ENCODE data around the gene SAMD11.
A peak's percentile ranks its signal among the peaks of the same experiment; 100 is the strongest.
"Not testable (repeated sequence)": the region's sequence is repeated elsewhere in the genome, so short reads cannot be mapped to it uniquely, and the experiment has no call there.

SAMD11 gene

DNA sequence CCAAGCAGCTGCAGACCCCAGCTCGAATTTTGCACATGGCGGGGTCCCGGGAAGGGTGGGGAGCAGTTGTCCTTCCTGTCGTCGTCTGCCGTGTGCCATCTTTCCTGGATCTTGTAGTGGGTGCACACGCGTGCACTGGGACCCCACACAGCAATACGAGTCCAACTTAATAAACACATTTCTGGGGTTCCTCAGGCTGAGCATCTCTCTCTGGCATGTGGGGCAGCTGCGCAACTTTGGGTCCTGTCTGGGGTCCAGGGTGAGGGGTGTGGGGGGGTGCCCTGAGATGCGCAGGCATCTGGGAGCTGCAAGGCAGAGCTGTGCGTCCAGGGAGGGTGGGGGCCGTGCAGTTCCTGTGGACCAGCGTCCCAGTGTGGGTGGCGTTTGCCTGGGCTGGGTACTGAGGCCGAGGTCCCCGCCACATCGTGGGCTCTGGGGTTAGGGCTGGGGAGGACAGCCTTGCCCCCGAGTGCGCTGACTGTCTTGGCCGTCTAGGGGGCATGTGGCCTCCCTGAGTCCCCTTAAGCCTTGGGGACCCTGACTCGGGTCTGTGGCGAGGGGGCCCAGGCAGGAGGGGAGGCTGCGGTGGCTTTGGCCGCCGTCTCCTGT is 41.9 kb downstream of the SAMD11 start:
- DNase-seq (ENCODE audit: low spot score) = no peak

DNA sequence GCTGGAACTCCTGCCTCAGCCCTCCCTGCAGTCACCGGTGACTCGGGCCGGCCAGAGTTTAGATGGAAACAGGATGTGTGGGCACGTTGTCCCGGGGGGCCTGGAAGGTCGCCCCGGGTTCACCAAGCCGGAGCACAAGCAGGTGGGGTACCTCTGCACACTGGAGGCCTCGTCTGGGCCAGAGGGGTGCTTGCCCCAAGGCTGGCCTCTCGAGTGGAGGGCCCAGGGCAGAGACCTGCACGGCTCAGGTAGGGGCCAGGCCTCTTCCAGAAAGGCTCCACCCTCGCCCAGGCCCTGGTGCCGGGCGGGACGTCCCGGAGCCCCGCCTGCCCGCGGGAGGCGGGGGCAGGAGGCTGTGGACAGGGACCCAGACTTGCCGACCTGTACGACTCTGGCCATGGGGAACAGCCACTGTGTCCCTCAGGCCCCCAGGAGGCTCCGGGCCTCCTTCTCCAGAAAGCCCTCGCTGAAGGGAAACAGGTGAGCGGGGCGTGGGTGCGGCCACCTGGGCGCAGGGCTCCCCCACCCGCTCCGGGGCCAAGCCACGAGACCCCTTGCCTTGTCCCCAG is 42.5 kb downstream of the SAMD11 start, which contains the start of gene PLEKHN1:
Gene PLEKHN1, plus strand, starts transcription at position 348 of the 569 bp plus-strand sequence. Its CDS starts 50 bp downstream, at position 398.
- DNase-seq (ENCODE audit: low spot score) = peak; percentile 28

DNA sequence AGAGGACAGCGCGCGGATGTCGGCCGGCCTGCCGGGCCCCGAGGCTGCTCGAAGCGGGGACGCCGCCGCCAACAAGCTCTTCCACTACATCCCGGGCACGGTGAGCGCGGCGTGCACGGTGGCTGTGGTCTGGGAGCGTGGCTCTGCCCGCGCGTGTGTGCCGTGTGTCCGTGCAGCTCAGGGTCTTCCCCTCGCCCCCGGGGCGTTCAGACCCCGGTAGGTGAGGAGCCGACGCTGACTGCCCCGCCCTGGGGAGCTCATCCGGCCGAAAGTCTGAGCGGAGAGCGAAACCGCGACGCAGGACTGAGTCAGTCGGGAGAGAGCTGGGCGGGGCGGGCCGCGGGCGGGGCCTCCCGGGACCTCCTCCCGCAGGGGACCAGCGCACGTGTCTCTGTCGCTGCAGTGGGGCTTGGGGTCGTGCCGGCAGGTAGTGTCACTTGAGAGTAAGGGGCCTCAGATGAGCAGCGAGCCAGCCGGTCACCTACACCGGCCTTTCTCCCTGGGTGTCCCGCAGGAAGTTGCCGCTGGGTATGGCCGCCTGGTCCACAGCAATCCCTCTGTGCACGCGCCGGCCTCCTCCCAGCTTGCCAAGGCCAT is 43.1 kb downstream of the SAMD11 start:
- peak; percentile 81 for DNase-seq (ENCODE audit: low spot score)

DNA sequence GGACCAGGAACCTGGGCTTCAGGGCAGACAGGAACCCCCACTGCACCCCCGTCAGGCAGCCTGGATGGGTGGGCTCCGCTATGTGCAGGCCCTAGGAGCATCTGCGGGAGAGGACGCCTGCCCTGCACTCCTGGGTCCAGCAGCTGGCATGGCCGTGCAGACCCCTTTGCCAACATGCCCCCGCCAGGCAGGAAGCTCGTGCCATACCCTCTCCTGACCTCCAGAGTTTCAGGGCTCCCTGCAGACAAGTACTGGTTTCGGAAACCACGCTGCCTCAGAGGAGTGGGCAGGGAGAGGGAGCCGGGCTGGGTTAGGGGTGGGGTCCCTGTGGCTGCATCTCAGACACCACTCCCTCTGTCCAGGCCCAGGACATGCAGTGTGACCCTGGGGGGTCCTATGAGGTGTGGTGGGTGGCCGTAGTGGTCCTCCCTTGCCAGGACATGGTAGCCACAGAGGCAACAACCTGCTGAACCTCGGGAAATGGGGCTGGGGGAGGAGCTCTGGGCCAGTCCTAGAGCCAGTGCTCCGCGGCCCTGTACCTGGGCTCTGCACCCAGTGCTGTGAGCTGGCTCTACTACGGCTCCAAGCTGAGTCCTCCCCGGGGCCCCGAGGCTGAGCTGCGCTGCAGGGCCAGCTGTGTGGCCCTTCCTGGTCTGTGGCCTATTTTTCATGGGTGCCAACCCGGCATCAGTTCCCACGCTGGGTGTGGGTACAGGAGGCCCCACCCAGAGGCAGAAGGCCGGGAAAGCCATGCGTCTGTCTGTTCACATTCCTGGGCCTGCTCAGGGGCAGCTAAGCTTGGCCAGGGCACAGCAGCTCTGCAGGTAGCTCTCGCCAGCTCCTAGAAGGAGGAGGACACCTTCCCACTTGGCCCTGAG is 44.0 kb downstream of the SAMD11 start:
- DNase-seq (ENCODE audit: low spot score) = no peak

DNA sequence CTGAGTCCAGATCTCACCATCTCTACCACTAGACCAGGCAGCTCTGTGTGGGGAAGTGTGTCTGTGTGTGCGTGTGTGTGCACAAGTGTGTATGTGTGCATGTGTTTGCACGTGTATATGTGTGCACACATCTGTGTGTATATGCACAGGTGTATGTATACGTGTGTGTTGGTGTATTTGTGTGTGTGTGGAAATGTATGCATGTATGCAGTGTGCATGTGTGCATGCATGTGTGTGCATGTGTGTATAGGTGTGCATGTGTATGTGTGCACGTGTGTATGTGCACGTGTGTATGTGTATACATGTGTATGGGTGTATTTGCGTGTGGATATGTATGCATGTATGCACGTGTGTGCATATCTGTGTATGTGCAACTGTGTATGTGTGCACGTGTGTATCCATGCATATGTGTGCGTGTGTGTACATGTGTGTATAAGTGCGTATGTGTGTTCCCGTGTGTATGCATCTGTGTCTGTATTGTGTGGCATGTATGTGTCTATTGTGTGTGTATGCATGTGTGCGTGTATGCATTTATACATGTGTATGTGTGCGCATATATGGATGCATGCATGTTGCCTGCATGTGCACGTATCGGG is 45.6 kb downstream of the SAMD11 start:
- no peak for DNase-seq (ENCODE audit: low spot score)

DNA sequence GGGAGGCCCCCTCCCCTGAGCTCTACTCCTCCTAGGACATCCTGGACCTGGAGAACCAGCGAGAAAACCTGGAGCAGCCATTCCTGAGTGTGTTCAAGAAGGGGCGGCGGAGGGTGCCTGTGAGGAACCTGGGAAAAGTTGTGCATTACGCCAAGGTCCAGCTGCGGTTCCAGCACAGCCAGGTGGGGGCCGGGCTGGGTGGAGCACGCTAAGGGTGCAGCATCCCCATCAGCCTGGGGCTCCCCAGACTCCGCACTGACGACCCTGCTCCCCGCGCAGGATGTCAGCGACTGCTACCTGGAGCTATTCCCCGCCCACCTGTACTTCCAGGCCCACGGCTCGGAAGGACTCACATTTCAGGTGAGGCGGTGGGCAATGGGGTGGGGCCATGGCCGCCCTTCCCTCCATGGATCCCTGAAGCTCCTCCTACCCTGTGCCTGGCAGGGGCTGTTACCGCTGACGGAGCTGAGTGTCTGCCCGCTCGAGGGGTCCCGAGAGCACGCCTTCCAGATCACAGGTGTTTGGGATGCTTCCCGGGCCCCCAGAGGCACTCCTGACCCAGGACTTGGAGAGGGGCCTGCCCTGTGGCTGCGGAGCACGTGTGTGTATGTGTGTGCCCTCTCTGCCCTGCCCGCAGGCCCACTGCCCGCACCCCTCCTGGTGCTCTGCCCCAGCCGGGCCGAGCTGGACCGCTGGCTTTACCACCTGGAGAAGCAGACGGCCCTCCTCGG is 46.7 kb downstream of the SAMD11 start:
- no peak for DNase-seq (ENCODE audit: low spot score)

DNA sequence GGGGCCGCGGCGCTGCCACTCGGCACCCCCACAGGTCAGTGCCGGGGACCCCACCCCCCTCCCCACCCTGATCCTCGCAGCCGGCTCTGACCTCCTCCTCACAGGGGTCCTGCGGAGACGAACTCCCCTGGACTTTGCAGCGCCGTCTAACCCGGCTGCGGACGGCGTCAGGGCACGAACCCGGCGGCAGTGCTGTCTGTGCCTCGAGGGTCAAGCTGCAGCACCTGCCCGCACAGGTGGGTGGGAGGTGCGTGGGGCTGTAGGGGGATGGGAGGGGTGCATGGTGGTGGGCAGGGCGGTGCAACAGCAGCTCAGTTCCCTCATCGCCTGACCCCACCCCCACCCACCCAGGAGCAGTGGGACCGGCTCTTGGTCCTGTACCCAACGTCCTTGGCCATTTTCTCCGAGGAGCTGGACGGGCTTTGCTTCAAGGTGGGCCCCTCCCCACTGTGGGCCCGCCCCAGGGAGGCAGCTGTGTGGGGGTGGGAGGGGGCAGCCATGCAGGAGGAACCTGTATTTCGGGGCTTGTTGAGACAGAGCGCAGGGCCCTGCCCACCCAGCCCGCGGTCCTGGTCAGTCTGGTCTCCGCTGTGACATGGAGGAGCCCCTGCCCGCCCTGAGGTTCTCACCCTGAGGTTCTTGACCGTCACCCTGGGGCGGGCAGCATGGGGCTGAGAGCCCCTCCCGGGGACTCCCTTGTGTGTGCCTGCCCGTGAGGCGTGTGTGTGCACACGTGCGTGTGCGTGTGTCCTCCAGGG is 47.4 kb downstream of the SAMD11 start:
- DNase-seq (ENCODE audit: low spot score) = no peak

DNA sequence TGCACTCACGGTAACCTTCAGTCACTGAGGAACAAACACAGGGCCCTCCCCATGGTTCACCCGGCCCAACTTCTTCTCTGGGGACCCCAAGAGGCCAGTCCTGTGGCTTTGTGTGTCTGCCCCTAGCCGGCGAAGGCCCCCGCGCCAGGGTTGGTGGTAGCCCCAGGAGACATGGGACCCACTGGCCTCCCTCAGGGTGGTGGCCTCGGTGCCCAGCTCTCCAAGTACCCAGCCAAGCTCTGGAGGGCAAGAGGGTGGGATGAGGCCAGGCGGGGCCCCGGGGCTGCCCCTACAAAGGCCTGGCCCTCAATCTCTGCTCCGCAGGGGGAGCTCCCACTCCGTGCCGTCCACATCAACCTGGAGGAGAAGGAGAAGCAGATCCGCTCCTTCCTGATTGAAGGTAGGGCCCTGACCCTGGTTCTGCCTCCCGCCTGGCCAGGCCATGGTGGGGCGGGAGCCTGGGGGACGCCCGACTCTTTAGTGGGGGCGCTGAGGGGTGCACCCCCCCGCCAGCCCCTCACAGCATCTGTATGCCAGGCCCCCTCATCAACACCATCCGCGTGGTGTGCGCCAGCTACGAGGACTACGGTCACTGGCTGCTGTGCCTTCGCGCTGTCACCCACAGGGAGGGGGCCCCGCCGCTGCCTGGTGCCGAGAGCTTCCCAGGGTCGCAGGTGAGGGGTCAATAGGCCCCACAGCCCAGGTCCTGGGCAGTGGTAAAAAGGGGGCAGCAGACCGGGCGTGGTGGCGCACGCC is 48.2 kb downstream of the SAMD11 start:
- no peak for DNase-seq (ENCODE audit: low spot score)

DNA sequence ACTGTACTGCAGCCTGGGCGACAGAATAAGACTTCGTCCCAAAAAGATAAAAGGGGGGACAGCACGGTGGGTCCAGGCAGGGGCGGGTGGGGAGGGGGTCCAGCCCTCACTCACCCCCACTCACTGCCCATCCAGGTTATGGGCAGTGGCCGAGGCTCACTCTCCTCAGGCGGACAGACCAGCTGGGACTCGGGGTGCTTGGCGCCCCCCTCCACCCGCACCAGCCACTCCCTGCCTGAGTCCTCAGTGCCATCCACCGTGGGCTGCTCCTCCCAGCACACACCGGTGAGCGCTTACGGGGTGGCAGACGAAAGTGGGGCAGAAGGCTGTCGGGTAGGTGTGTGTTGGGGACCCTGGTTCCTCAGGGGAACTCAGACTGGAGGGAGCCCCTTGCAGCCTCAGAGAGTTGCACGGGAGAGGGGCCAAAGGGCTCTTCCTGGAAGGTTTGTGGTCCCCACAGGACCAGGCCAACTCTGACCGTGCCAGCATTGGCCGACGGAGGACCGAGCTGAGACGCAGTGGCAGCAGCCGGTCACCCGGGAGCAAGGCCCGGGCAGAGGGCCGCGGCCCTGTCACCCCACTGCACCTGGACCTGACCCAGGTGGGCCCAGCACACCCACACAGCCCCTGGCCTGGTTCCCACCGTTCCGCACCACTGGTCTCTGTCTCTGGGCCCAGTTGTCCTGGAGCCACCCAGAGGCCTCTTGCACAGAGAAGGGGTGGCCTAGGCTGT is 49.2 kb downstream of the SAMD11 start:
- no peak for DNase-seq (ENCODE audit: low spot score)

DNA sequence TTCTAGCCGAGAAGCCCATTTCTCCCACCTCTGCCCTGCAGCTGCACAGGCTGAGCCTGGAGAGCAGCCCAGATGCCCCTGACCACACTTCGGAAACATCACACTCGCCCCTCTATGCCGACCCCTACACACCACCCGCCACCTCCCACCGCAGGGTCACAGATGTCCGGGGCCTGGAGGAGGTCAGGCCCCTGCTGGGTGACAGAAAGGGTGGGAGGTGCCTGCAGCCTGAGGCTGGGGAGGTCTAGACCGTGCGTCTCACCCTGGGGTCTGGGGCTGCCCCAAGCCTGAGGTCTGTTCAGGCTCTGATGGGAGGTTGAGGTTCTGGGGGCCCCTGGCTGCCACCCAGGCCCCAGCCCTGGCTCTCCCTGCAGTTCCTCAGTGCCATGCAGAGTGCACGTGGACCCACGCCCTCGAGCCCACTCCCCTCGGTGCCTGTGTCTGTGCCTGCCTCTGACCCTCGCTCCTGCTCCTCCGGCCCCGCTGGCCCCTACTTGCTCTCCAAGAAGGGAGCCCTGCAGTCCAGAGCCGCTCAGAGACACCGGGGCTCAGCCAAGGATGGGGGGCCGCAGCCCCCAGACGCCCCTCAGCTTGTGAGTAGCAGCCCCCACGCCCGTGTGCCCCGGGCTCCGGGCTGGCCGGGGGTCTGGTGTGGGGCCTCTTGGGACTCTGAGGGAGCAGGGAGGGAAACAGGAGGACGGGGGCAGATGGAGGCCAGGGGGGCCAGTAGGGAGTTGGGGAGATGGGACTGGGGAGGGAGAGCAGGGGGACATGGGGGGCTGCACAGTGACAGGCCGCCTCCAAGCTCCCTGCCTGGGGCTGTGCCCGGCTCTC is 50.0 kb downstream of the SAMD11 start:
- DNase-seq (ENCODE audit: low spot score) = no peak

DNA sequence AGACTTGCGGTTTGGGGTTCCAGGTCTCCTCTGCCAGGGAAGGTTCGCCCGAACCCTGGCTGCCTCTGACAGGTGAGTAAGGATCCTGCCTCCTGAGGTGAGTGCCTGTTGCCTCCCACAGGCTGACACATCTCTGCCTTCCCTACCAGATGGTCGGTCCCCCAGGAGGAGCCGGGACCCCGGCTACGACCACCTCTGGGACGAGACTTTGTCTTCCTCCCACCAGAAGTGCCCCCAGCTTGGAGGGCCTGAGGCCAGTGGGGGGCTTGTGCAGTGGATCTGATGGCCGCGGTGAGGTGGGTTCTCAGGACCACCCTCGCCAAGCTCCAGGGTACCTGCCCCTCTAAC is 50.5 kb downstream of the SAMD11 start:
- DNase-seq (ENCODE audit: low spot score) = no peak

DNA sequence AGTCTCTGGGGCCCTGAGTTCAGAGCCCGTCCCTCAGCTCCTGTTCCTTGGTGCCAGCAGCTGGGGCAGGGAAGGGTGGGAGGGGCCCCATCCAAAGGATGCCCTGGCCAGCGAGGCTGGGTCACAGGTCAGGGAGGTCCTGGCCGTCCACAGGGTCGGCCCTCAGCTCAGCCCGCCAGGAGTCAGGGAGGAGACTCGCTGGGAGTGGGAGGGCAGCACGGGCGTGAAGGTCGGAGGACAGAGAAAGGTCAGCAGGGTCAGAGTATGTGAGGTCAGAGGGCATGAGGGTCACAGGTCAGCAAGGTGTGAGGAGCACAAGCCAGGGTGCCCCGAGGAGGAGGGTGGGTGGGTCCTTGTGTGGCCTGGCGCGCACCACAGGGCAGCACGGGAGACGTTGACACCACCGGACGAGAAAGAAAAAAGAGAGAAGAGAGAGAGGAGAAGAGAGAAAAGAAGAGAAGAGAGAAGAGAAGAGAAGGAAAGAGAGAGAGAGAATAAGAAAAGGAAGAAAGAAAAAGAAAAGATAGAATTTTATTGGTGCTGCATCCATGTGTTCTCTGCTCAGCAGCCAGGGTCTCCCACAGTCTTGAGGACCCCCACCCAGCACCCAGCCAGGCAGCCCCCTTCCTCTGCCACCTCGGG is 51.1 kb downstream of the SAMD11 start:
- no peak for DNase-seq (ENCODE audit: low spot score)

DNA sequence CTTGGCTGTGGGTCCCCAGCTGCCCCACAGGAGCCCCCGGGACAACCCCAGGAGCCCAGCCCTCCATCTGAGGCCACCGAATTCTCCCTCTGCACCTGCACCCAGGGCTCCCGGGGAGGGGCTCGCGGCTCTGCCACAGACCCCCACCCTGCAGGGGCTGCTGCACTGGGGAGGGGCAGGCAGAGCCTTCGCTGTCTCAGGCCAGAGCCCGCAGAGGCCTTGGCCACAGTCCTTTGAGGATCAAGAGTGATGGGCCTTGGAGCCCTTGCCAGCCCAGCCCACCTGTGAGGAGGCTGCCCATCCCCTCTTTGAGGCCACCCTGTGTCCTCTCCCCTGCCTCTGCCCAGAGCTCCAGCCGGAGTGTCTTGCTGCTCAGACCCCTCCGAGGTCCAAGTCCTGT is 51.6 kb downstream of the SAMD11 start:
- DNase-seq (ENCODE audit: low spot score) = no peak

DNA sequence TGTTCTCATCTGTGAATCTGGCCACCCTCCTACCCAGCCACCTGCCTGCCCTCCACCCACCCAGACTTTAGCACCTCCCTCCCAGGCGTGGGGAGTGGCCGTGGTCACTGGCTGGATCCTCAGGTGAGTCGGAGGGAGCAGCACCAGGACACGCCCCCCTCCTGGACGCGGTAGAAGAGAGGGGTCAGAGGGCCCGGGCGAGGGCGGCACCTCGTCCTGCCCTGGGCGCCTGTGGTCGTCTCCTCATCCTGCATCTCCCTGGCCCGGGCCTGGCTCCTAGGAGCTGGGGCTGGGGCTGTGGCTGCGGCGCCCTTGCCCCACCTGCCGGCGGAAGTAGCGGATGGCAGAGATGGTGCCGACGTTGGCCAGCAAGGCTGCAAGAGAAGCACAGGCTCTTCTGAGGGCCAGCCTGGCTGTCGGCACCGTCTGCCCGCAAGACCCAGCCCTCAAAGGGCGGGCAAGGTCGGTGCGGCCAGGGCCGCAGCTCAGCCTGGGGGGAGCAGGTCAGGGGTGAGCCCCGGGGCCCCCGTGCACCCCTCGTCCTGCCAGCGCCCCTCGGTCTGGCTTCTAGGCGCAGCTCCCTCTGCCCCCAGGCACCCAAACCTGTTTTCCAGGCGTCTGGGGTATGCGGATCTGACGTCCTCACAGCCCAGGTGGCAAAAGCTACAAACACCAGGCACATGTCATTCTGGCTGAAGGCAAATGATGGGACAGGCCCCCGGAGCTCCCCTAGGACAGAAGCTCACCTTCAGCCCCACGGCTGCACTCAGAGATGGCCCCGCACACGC is 52.4 kb downstream of the SAMD11 start:
- DNase-seq (ENCODE audit: low spot score) = peak; percentile 72

DNA sequence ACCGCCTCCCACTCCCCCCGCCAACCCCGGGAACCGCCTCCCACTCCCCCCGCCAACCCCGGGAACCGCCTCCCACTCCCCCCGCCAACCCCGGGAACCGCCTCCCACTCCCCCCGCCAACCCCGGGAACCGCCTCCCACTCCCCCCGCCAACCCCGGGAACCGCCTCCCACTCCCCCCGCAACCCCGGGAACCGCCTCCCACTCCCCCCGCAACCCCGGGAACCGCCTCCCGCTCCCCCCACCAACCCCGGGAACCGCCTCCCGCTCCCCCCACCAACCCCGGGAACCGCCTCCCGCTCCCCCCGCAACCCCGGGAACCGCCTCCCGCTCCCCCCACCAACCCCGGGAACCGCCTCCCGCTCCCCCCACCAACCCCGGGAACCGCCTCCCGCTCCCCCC is 53.1 kb downstream of the SAMD11 start:
- not testable (repeated sequence) for DNase-seq (ENCODE audit: low spot score)

DNA sequence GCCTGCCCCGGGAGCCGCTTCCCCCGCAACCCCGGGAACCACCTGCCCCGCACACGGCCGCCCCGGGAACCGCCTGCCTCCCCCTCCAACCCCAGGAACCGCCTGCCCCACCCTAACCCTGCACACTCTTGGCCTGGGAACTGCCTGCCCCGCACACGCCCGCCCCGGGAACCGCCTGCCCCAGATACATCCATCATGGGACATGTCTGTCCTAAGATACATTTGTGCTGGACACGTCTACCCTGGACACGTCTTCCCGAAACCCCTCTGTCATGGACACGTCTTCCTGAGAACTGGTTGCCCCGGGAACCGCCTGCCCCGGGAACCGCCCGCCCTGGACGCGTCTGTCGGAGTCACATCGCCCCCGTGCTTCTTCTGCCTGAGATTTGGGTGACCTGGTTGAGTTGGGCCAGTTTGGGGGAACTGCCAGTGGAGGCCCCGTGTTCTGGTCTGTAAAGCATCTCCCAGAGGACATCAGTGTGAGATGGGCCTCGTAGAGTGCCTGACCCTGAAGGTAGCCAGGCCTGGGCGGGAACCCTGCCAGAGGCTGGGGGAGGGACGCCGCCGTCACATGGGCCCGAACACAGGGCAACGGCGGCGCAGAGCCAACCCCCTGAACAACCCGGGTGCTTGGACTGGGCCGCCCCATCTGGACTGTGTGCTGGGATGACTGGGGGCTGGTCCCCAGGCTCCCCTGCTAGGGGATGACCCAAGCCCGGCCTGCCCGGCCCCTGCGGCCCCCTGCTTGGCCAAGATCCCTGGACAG is 54.5 kb downstream of the SAMD11 start:
- DNase-seq (ENCODE audit: low spot score) = no peak
